ENCODE results near the gene TSHZ1.

TSHZ1 gene

GRCh38 chr18:75261430-75262223, 51.0 kb downstream of the TSHZ1 start:
- Histone ChIP-seq H3K4me2 (ENCODE audit: low read depth, low read length, poor library complexity, severe bottlenecking) (no peak overlapping the region), H3K36me3 (ENCODE audit: insufficient read depth, low read length) (no peaks in the 10 kb centered on the region; the same call in 1 of the 2 replicates), H3K4me1 (ENCODE audit: insufficient read depth, low read length, poor library complexity, severe bottlenecking) (no peaks in the 10 kb centered on the region), H4K20me1 (ENCODE audit: insufficient read depth, low read length, poor library complexity, severe bottlenecking) (no peaks in the 10 kb centered on the region), H3K4me3 (ENCODE audit: low read length, poor library complexity, severe bottlenecking) (no peak overlapping the region), H3K9ac (ENCODE audit: low read depth, low read length, poor library complexity, severe bottlenecking) (no peak overlapping the region), H3F3A (ENCODE audit: low read depth) (no peaks in the 10 kb centered on the region), H3K9me2 (replicated peaks; ENCODE audit: low read depth, low read length) (no peaks in the 10 kb centered on the region), H3K79me2 (ENCODE audit: insufficient read depth, low read length) (peaks cover 35% of the 10 kb centered on the region), H3K27me3 (ENCODE audit: insufficient read depth, low read length, poor library complexity, severe bottlenecking) (no peaks in the 10 kb centered on the region), H2AFZ (ENCODE audit: low read length) (no peak overlapping the region), H3K9me3 (ENCODE audit: insufficient read depth, low read depth, low read length) (no peaks in the 10 kb centered on the region)
- TF ChIP-seq EZH2phosphoT487 (IDR thresholded peaks at IDR 0.05; ENCODE audit: borderline replicate concordance) (no peak), CTCF (conservative IDR thresholded peaks at IDR 0.05; ENCODE audit: low read length) (no peak)

- Histone ChIP-seq H3K9me3 (ENCODE audit: insufficient read depth, low read depth, low read length) (no peaks in the 10 kb centered on the region), H3K4me3 (ENCODE audit: low read length, poor library complexity, severe bottlenecking) (no peak overlapping the region), H3K36me3 (ENCODE audit: insufficient read depth, low read length) (no peaks in the 10 kb centered on the region; the same call in 1 of the 2 replicates), H3K4me1 (ENCODE audit: insufficient read depth, low read length, poor library complexity, severe bottlenecking) (peaks cover 5% of the 10 kb centered on the region), H3K9ac (ENCODE audit: low read depth, low read length, poor library complexity, severe bottlenecking) (no peak overlapping the region), H3K4me2 (ENCODE audit: low read depth, low read length, poor library complexity, severe bottlenecking) (no peak overlapping the region), H3K9me2 (replicated peaks; ENCODE audit: low read depth, low read length) (no peaks in the 10 kb centered on the region), H2AFZ (ENCODE audit: low read length) (no peak overlapping the region), H3F3A (ENCODE audit: low read depth) (no peaks in the 10 kb centered on the region), H4K20me1 (ENCODE audit: insufficient read depth, low read length, poor library complexity, severe bottlenecking) (no peaks in the 10 kb centered on the region), H3K79me2 (ENCODE audit: insufficient read depth, low read length) (peaks cover 31% of the 10 kb centered on the region), H3K27me3 (ENCODE audit: insufficient read depth, low read length, poor library complexity, severe bottlenecking) (no peaks in the 10 kb centered on the region)
- no peak for TF ChIP-seq CTCF (conservative IDR thresholded peaks at IDR 0.05; ENCODE audit: low read length)
- no peak for TF ChIP-seq EZH2phosphoT487 (IDR thresholded peaks at IDR 0.05; ENCODE audit: borderline replicate concordance)
Observed at GRCh38 chr18:75262511-75262910, 51.9 kb downstream of the TSHZ1 start.

GRCh38 chr18:75264195-75264594, 53.6 kb downstream of the TSHZ1 start:
- no peaks in the 10 kb centered on the region for H3K9me3 ChIP-seq (ENCODE audit: insufficient read depth, low read depth, low read length)
- no peaks in the 10 kb centered on the region for H3K9me2 ChIP-seq (replicated peaks; ENCODE audit: low read depth, low read length)
- no peak overlapping the region for H3K4me2 ChIP-seq (ENCODE audit: low read depth, low read length, poor library complexity, severe bottlenecking)
- TF ChIP-seq EZH2phosphoT487 (IDR thresholded peaks at IDR 0.05; ENCODE audit: borderline replicate concordance) (no peak), CTCF (conservative IDR thresholded peaks at IDR 0.05; ENCODE audit: low read length) (no peak)
- H3K4me1 ChIP-seq (ENCODE audit: insufficient read depth, low read length, poor library complexity, severe bottlenecking) = peaks cover 17% of the 10 kb centered on the region
- H4K20me1 ChIP-seq (ENCODE audit: insufficient read depth, low read length, poor library complexity, severe bottlenecking) = no peaks in the 10 kb centered on the region
- no peaks in the 10 kb centered on the region for H3K27me3 ChIP-seq (ENCODE audit: insufficient read depth, low read length, poor library complexity, severe bottlenecking)
- no peak overlapping the region for H3K4me3 ChIP-seq (ENCODE audit: low read length, poor library complexity, severe bottlenecking)
- H2AFZ ChIP-seq (ENCODE audit: low read length) = no peak overlapping the region
- H3F3A ChIP-seq (ENCODE audit: low read depth) = no peaks in the 10 kb centered on the region
- peaks cover 22% of the 10 kb centered on the region for H3K79me2 ChIP-seq (ENCODE audit: insufficient read depth, low read length)
- no peak overlapping the region for H3K9ac ChIP-seq (ENCODE audit: low read depth, low read length, poor library complexity, severe bottlenecking)
- no peaks in the 10 kb centered on the region; the same call in 1 of the 2 replicates for H3K36me3 ChIP-seq (ENCODE audit: insufficient read depth, low read length)
